IPS-NIHi7 (cell line): Measurements from ENCODE around the gene FTH1.
"Not testable (repeated sequence)": the region's sequence is repeated elsewhere in the genome, so short reads cannot be mapped to it uniquely, and the experiment has no call there.

Source experiments
- DNase-seq: peaks from one replicate; pipeline ENCODE4 v3.0.0; 2012; ENCODE audit warnings: mixed read lengths; ENCODE audit errors: extremely low spot score

FTH1 gene

GRCh38 chr11:61978703-61979661 is 11.5 kb upstream of the FTH1 start:
- no peak for DNase-seq

- DNase-seq: no peak
Measured at GRCh38 chr11:61976813-61977475, 9.5 kb upstream of the FTH1 start.

- no peak for DNase-seq
Measured at GRCh38 chr11:61976420-61976800, 9.0 kb upstream of the FTH1 start.

DNA sequence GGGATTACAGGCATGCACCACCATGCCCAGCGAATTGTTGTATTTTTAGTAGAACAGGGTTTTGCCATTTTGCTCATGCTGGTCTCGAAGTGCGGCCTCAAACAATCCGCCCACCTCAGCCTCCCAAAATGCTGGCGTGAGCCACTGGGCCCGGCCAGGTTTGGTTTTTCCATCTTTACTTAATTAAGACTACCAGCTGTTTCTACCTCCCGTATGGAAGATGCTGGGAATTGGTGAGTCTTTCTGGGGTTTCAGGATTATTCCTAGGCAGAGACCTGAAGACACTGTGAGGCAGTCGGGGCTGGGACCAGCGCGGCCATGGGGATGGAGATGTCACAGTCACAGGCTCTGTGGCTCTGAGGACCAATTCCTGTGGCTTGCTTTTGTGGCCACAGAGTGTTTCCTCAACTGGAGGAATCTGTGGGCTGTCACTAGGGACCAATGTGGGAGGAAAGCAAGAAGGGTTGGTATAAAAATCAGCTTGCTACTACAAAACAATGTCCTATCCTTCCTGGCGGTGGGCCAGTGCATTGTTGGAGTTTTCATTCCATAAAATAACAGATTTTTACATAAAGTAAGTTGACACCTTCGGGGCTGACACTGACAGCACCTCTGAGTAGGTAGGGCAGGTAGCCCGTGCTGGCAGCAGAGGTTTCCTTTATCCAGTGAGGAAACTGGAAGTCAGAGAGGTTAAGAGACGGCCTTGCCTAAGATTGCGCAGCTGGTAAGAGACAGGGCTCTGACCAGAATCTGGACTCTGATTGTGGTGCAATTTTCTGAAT is 8.4 kb upstream of the FTH1 start:
- no peak for DNase-seq

DNA sequence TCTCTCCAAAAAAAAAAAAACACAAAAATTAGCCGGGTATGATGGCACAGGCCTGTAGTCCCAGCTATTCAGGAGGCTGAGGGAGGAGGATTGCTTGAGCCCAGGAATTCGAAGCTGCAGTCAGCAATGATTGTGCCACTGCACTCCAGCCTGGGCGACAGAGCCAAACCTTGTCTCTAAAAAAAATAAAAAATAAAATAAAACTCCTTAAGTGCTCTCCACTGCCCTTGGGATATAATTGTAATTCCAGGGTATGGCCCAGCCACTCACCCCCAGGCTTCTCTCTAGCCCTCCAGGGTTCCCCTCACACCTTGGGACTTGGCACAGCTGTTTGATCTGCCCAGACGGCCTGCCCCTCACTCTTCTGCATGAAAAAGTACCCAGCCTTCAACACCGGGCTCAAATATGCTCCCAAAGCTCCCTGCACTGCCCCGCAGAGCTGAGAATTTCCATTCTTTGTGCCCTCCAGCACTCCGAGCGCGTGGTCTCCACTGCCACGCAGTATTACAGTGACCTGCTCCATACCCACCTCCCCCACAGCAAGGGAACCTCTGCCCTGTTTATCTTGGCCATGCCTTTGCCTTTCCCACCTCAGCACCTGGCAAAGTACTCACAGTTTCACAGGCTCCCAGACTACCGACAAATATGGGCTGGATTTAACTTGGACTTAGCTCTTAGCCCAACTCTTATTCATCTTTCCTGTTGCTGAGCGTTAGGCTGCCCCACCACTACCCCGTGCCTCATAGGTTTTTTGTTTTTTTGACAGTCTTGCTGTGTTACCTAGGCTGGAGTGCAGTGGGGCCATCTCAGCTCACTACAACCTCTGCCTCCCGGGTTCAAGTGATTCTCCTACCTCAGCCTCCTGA is 7.6 kb upstream of the FTH1 start:
- DNase-seq: no peak

- no peak for DNase-seq
Measured at GRCh38 chr11:61973476-61974162, 6.2 kb upstream of the FTH1 start.

- DNase-seq: no peak
Measured at GRCh38 chr11:61972672-61973475, 5.4 kb upstream of the FTH1 start.

- no peak for DNase-seq
Measured at GRCh38 chr11:61972112-61972671, 4.8 kb upstream of the FTH1 start.

DNA sequence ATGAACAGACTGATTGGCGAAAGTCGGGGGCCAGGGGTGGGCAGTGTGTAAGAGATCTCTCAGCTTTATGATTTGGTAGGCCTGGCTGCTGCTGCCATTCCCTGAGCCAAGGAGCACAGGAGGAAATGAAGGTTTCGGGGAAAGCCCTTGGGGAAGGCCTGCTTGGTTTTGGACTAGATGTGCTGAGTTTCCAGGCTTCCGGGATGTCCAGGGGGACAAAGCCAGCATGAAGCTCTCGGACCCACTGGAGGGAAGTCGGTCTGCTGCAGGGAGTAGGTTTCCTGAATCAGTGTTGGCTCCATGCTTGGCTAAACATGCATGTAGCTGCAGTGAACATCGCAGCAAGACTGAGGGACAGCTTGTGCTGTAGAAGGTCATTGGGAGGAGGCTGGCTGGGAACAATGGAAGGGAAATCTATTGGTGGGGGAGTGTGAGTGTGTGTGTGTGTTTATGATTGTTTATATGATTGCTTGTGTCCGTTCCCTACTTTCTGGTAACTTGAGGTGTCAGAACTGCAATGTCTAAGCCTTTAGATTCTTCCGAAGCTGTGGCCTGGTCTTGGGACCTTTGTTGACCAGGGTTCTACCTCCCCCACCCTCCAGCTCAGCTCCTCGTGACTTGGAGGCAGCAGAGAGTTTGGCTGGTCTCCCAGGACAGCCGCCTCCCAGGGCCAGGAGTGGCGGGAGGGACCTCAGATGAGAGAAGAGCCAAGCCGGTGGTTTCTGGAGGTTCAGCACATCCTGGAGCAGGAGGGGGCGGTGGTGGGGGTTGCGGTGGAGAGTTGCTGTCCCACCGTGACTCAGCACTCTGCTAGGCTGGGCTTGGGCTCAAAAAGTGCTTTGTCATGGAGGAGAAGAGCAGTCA is 4.0 kb upstream of the FTH1 start:
- peak; percentile 90 for DNase-seq

DNA sequence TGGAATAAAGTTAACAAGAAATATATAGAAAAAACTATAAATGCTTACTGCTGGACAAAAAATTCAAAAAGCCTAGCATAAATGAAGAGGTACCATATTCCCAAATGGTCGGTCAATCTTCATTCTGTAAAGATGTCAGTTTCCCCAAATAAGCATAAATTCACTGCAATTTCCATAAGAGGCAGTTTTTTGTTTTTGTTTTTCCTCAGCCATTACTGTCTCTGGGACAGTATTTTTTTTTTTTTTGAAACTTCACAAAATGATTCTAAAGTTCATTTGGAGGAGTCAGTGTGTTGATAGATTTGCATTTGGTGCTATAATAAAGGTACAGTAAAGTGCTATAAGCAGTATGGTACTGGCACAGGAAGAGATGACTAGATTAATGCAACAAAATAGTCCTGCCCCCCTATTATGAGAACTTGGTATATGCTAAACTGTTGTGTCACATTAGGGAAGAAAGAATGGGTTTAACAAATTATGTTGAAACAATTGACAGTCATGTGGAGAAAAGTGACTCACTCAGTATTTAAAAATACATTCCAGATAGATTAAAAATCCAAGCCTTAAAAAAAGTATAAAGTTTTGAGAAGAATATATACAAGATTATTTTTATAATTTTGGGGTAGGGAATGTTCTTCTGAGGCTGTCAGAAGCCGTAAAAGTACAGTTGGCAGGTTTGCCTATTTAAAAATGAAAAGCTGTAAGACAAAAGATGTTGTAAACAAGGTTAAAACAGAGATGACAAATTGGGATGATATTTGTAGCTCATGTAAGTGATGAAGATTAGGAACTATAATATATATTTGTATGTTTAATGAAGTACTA is 2.6 kb upstream of the FTH1 start:
- DNase-seq: no peak

DNA sequence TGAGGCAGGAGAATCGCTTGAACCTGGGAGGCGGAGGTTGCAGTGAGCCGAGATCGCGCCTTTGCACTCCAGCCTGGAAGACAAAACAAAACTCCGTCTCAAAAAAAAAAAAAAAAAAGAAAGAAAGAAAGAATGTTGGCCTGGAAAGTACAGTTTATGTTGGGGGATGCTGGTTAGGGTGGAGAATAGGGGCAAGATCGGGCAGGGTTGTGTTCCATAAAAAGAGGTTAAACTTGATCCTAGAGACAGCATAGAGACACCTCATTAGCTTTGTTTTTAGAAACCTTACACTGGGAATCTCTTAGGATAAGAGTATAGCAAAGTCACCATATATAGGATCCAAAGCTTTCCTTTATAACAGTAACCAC is 1.9 kb upstream of the FTH1 start:
- DNase-seq: no peak

GRCh38 chr11:61968758-61969390 is 1.4 kb upstream of the FTH1 start:
- no peak for DNase-seq

DNA sequence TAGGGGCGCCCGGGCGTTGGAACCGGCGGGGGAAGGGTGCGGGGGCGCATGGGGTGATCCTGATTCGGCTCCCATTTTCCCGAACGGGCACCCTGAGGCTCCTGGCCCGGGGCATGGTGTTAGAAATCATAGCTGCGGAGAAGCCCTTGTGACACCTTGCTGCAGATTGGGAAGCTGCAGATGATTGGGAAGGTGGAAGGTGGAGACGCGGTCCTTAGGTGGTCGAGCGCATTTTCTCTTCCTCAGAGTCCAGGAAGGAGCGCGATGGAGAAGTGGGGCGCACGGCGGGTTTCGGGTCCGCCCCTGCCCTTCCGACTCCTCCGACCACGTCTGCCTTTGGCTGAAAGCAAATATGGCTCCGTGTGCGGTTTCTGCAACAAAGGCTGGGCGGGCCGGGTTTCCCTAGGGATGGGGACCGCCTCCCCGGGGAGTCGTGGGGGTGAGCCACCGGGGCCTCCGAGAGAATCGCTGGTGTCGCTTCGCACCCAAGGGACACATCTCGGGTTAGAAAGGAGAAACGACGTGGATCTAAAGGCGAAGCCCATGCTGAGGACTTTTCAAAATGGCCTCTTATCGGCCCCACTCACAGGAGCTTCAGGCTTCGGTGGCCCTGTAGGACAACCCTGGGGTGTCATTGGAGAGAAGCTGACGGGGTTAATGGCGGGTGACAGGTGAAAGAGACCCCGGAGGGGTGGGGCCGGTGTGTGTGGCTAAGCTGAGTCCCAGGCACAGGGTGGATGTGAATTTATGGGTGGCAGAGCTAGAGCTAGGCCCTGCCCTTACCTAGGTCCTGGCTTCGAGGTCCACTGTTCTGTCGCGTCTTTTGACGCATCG is 707 bp upstream of the FTH1 start:
- DNase-seq: no peak

DNA sequence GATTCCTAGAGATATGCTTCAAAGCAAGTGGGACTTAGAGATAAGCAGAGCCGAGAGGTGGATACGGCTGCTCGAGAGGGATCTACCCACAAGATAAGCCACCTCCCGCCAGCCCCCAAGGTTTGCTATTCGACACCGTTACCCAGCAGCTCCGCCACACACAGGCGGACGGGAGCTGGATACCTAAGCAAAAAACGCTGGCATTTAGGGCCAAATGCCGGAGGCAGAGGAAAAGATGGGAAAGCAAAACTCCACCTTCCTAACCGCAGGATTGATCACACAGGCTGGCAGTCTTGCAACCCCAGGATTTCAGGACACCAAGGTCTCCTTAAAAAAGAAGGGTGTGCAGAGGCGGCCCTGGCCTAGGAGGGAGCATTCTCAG is 709 bp downstream of the FTH1 start:
- no peak for DNase-seq

DNA sequence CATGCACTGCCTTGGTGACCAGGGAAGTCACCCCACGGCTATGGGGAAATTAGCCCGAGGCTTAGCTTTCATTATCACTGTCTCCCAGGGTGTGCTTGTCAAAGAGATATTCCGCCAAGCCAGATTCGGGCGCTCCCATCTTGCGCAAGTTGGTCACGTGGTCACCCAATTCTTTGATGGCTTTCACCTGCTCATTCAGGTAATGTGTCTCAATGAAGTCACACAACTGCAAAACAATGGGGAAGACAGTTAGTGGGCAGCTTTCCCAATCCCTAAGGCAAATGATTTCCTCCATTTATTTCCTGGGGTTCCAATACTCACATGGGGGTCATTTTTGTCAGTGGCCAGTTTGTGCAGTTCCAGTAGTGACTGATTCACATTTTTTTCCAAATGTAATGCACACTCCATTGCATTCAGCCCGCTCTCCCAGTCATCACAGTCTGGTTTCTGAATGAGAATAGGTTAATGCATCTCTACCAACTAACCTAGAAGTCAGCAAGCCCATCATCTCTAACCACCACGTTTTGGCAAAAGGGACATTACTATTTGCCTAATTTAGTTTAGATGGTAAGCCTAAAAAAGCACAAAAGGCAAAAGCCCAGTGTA is 2.7 kb downstream of the FTH1 start:
- DNase-seq: not testable (repeated sequence)

- DNase-seq: no peak
Measured at GRCh38 chr11:61964058-61964665, 3.3 kb downstream of the FTH1 start.
